Natural killer cell (primary cell): ENCODE data around the gene SEMA6A. TPM values are rescaled to one million over a fixed set of nuclear protein-coding genes. Genes with fewer than 3 reads are reported as not detected.

Experiments
- ATAC-seq, 3 donors: fragments of 150-1000 bp in 2 of 3; fragments of 200-7000 bp in 1 of 3; cut with Tn5 transposase; 1 replicate in 1 of 3; 2 replicates in 2 of 3; pipeline ENCODE4 v1.10.0; 2021; ENCODE audit warnings: mild to moderate bottlenecking in 2 of 3, moderate library complexity in 2 of 3
- DNase-seq, 2 donors: peaks; one replicate each; pipeline versions ENCODE4 v3.0.0 to v3.0.0-alpha.2; 2013 to 2021; ENCODE audit warnings: mixed read lengths in 1 of 2
- H3K27ac ChIP-seq: one replicate; pipeline ENCODE4 v1.5.1; 2013; ENCODE audit warnings: mild to moderate bottlenecking, low read length
- H3K27me3 ChIP-seq: one replicate; pipeline ENCODE4 v1.6.1; 2013; ENCODE audit warnings: low read length; ENCODE audit not compliant: control insufficient read depth, insufficient read depth
- H3K36me3 ChIP-seq: one replicate; pipeline ENCODE4 v1.6.1; 2013; ENCODE audit warnings: low read length; ENCODE audit not compliant: control insufficient read depth, insufficient read depth
- H3K4me1 ChIP-seq: one replicate; pipeline ENCODE4 v1.6.1; 2013; ENCODE audit warnings: low read length; ENCODE audit not compliant: control insufficient read depth, insufficient read depth
- H3K4me3 ChIP-seq: one replicate; pipeline ENCODE4 v1.5.1; 2013; ENCODE audit warnings: low read length
- H3K9me3 ChIP-seq: one replicate; pipeline ENCODE4 v1.6.1; 2013; ENCODE audit warnings: low read length; ENCODE audit not compliant: control insufficient read depth, insufficient read depth
- H3K27ac Mint-ChIP-seq, 2 donors: one replicate each; pipeline ENCODE4 v1.8.0; 2022; ENCODE audit warnings: mild to moderate bottlenecking in 2 of 2, mixed read lengths in 2 of 2, moderate library complexity in 1 of 2
- H3K27me3 Mint-ChIP-seq, 2 donors: one replicate each; pipeline ENCODE4 v1.8.0; 2022; ENCODE audit warnings: low read depth in 2 of 2, mixed read lengths in 2 of 2
- H3K36me3 Mint-ChIP-seq: one replicate; pipeline ENCODE4 v1.8.0; 2022; ENCODE audit warnings: mixed read lengths
- H3K4me1 Mint-ChIP-seq, 2 donors: one replicate each; pipeline ENCODE4 v1.8.0; 2022; ENCODE audit warnings: mixed read lengths in 2 of 2
- H3K4me3 Mint-ChIP-seq: one replicate; pipeline ENCODE4 v1.8.0; 2022; ENCODE audit warnings: mild to moderate bottlenecking, moderate library complexity, mixed read lengths
- H3K9me3 Mint-ChIP-seq, 2 donors: one replicate each; pipeline ENCODE4 v1.8.0; 2022; ENCODE audit warnings: mixed read lengths in 2 of 2
- WGBS: methylation state at CpG from one replicate; pipeline ENCODE4 v1.1.7; 2013; ENCODE audit warnings: missing lambda C conversion rate; ENCODE audit not compliant: insufficient coverage; 5-methylcytosine and 5-hydroxymethylcytosine counted together
- intact Hi-C: fragments of 100-400 bp; cut with micrococcal nuclease; formaldehyde crosslinking; loops from one replicate; pipeline ENCODE4 v1.14.2; 2022
- total RNA-seq, 4 donors: library from RNA; stranded (reverse); fragments of 120-200 nt in 1 of 4; gene quantifications; one replicate each; pipeline versions ENCODE4 v1.2.3 to v1.2.4, GENCODE V29; 2013 to 2022
- TF ChIP-seq, protein P1 (sequence below): fragments of 200-600 bp; IDR thresholded peaks from one replicate; pipeline ENCODE4 v1.8.0; 2022; ENCODE audit warnings: antibody characterized with exemption

The SEMA6A gene
- total RNA-seq, 3 donors from 2014 or later (not counting 1 experiment from before 2014, with no cell fraction given) = not detected

DNA sequence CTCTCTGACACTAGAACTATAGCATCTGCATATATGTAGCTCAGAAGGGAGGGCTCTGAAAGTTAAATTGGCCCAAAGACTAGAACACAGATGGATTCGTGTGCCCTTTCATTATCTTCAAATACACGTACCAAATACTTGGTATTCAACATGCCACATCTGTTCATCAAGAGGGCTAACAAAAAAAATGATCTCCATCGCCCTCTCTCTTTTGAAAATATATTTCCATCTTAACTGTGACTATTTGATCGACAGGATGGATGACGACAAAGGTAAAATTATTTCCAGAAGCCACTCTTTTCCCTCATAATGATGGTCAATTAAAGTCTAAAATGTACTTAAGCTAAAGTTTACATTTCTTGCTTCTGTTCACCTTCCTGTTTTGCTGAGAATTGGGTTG lies 77.0 kb downstream of the SEMA6A start:
- no peak for DNase-seq
- H3K36me3 ChIP-seq = no peaks in the 10 kb centered on the region
- Mint-ChIP-seq H3K27me3 (no peaks in the 10 kb centered on the region), H3K4me1 (peaks cover 7 to 8% of the 10 kb centered on the region in 2 donors), H3K4me3 (no peak overlapping the region), H3K36me3 (no peaks in the 10 kb centered on the region), H3K27ac (no peak overlapping the region), H3K9me3 (peaks cover 4 to 5% of the 10 kb centered on the region in 2 donors)
- no peak overlapping the region for H3K4me3 ChIP-seq
- H3K4me1 ChIP-seq = no peaks in the 10 kb centered on the region
- no peaks in the 10 kb centered on the region for H3K27me3 ChIP-seq
- no peaks in the 10 kb centered on the region for H3K9me3 ChIP-seq
- intact Hi-C loops = no loop called here
- TF ChIP-seq, protein P1, sequence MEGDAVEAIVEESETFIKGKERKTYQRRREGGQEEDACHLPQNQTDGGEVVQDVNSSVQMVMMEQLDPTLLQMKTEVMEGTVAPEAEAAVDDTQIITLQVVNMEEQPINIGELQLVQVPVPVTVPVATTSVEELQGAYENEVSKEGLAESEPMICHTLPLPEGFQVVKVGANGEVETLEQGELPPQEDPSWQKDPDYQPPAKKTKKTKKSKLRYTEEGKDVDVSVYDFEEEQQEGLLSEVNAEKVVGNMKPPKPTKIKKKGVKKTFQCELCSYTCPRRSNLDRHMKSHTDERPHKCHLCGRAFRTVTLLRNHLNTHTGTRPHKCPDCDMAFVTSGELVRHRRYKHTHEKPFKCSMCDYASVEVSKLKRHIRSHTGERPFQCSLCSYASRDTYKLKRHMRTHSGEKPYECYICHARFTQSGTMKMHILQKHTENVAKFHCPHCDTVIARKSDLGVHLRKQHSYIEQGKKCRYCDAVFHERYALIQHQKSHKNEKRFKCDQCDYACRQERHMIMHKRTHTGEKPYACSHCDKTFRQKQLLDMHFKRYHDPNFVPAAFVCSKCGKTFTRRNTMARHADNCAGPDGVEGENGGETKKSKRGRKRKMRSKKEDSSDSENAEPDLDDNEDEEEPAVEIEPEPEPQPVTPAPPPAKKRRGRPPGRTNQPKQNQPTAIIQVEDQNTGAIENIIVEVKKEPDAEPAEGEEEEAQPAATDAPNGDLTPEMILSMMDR = no peak
- no peak overlapping the region for H3K27ac ChIP-seq
- ATAC-seq = no peak
- WGBS = 94% methylated on average over 3 of the region's 5 CpGs

DNA sequence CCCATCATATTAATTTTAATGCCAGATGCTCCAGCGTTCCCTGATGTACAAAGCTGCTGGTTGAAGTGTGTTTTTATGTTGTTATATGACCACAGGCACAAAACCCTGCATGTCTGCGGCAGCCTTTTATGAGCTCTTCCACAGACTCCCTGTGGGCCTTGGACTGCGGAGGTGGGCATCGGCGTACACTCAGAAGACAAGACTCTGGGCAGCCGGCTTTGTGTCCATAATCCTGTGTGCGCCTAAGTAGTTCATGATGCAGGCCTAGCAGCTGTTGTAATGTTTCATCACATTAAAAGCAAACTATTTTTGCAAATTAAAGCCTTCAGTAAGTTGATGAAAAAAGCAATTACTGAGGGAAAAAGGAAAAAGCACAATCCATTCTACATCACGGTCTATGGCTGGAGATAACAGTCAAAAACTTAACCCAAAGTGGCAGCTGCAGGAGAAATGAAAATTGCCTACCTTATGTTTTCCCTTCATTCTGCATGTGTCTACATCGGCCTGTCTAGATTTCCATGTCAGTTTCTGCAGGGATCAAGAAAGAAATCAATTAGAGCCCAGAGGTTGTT lies 78.8 kb downstream of the SEMA6A start:
- Histone ChIP-seq H3K27me3 (no peaks in the 10 kb centered on the region), H3K27ac (no peak overlapping the region), H3K9me3 (no peaks in the 10 kb centered on the region), H3K4me3 (no peak overlapping the region), H3K36me3 (no peaks in the 10 kb centered on the region), H3K4me1 (no peaks in the 10 kb centered on the region)
- Mint-ChIP-seq H3K9me3 (peaks cover 4 to 5% of the 10 kb centered on the region in 2 donors), H3K27ac (no peak overlapping the region), H3K27me3 (no peaks in the 10 kb centered on the region), H3K4me3 (no peak overlapping the region), H3K4me1 (peaks cover 21 to 24% of the 10 kb centered on the region in 2 donors), H3K36me3 (no peaks in the 10 kb centered on the region)
- TF ChIP-seq, protein P1 = no peak
- WGBS = 96% methylated on average over 8 of the region's 9 CpGs
- no peak for ATAC-seq
- DNase-seq = no peak
- intact Hi-C loops = no loop called here

DNA sequence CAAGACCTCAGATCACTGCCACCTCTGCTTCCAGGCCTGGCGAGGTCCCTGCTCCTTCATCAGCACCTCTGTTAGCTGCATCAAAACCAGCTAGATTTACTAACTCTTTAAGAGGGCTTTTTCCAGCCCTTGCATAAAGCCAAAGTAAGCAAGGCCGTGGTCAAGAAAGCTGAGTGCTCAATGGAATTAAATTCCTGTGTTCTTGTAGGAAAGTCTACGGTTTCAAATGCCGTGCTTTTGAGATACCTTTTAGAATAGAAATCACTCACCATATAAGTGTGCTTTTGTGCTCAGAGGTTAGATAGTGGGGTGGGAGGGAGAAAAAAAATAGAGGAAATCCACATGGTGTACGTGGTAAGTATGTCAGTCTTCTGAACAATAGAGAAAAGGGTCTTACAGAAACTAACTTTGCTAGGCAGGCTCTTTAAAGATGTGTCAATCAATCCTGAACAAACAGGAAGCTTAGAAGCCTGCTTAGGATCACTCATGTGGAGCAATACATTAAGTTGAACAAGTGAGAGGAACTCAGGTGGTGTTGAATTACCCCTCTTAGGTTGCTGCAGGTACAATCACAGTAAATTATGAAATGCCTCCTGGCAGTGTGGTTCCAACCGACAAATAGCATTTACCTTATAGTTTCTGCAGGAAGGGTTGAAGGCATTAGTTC lies 79.7 kb downstream of the SEMA6A start:
- ATAC-seq (no peak), DNase-seq (no peak)
- Mint-ChIP-seq H3K36me3 (no peaks in the 10 kb centered on the region), H3K4me3 (no peak overlapping the region), H3K4me1 (peaks cover 19 to 23% of the 10 kb centered on the region in 2 donors), H3K27me3 (no peaks in the 10 kb centered on the region), H3K27ac (no peak overlapping the region), H3K9me3 (peaks cover 4 to 5% of the 10 kb centered on the region in 2 donors)
- Histone ChIP-seq H3K4me3 (no peak overlapping the region), H3K27me3 (no peaks in the 10 kb centered on the region), H3K4me1 (no peaks in the 10 kb centered on the region), H3K9me3 (no peaks in the 10 kb centered on the region), H3K36me3 (no peaks in the 10 kb centered on the region), H3K27ac (no peak overlapping the region)
- intact Hi-C loops = no loop called here
- TF ChIP-seq, protein P1 = no peak
- 41% methylated on average over 3 of the region's 6 CpGs for WGBS
